B cell (primary cell): ENCODE results near the gene TLR5. TPM values are rescaled to one million over a fixed set of nuclear protein-coding genes. Genes with fewer than 3 reads are reported as not detected.

ENCODE experiments used
- ATAC-seq: fragments of 200-7000 bp; cut with Tn5 transposase; one replicate; pipeline ENCODE4 v1.10.0; 2021; ENCODE audit warnings: low read depth, mild to moderate bottlenecking, moderate number of reproducible peaks, moderate library complexity
- CTCF ChIA-PET: fragments of 350-600 bp; sonication (Branson Sonifier 250); formaldehyde crosslinking; loops from one replicate; lab custom pipeline; 2021; ENCODE audit warnings: antibody characterized with exemption, inconsistent platforms; lab: Charles Lee
- POLR2A ChIA-PET: fragments of 350-600 bp; sonication (Branson Sonifier 250); formaldehyde crosslinking; loops from one replicate; lab custom pipeline; 2021; ENCODE audit warnings: antibody characterized with exemption; lab: Charles Lee
- DNase-seq: peaks from one replicate; pipeline ENCODE4 v3.0.0; 2013
- H2AFZ ChIP-seq: 2 replicates; pipeline ENCODE4 v1.6.1; 2012; ENCODE audit warnings: mild to moderate bottlenecking, low read depth, low read length; ENCODE audit not compliant: insufficient read depth, poor library complexity, severe bottlenecking
- H3K27ac ChIP-seq, 2 donors: 1 replicate in 1 of 2; 2 replicates in 1 of 2; pipeline ENCODE4 v1.5.1; 2012 to 2013; ENCODE audit warnings: low read length in 2 of 2, mild to moderate bottlenecking in 2 of 2, moderate library complexity in 1 of 2
- H3K27me3 ChIP-seq, 4 experiments: fragments of 200-600 bp in 1 of 4; sonication (generic) in 1 of 4; replicated peaks in 1 of 4; 1 replicate in 2 of 4; 2 replicates in 2 of 4; pipeline versions ENCODE4 v1.6.1 to v1.7.0; 2013 to 2016; ENCODE audit warnings: low read length in 3 of 4, mild to moderate bottlenecking in 2 of 4, mixed read lengths in 1 of 4, moderate library complexity in 1 of 4; ENCODE audit not compliant: insufficient read depth in 4 of 4, control insufficient read depth in 3 of 4; ENCODE audit errors: control extremely low read depth in 1 of 4
- H3K36me3 ChIP-seq, 2 experiments: replicated peaks in 1 of 2; 1 replicate in 1 of 2; 2 replicates in 1 of 2; pipeline versions ENCODE4 v1.6.1 to v1.7.1; 2013; ENCODE audit warnings: low read length in 1 of 2; ENCODE audit not compliant: insufficient read depth in 2 of 2, control insufficient read depth in 1 of 2; ENCODE audit errors: control extremely low read depth in 1 of 2, extremely low read depth in 1 of 2
- H3K4me1 ChIP-seq, 2 donors: fragments of 200-600 bp in 1 of 2; sonication (generic) in 1 of 2; 1 replicate in 1 of 2; 2 replicates in 1 of 2; pipeline versions ENCODE4 v1.5.1 to v1.6.1; 2013 to 2017; ENCODE audit warnings: low read length in 2 of 2; ENCODE audit not compliant: control insufficient read depth in 2 of 2, insufficient read depth in 2 of 2
- H3K4me2 ChIP-seq: replicated peaks from 2 replicates; pipeline ENCODE3; 2012; ENCODE audit warnings: mild to moderate bottlenecking, low read depth, low read length; ENCODE audit not compliant: poor library complexity, severe bottlenecking
- H3K4me3 ChIP-seq, 5 experiments: fragments of 200-600 bp in 1 of 5; sonication (generic) in 1 of 5; 1 replicate in 3 of 5; 2 replicates in 2 of 5; pipeline versions ENCODE4 v1.5.1 to v1.7.0; 2011 to 2016; ENCODE audit warnings: low read length in 4 of 5, mild to moderate bottlenecking in 4 of 5, low read depth in 2 of 5, control low read depth in 1 of 5, moderate library complexity in 1 of 5; ENCODE audit not compliant: insufficient read depth in 1 of 5; ENCODE audit errors: control extremely low read depth in 1 of 5, extremely low read depth in 1 of 5
- H3K79me2 ChIP-seq: fragments of 200-600 bp; sonication (generic); one replicate; pipeline ENCODE4 v1.6.0; 2016; ENCODE audit warnings: low read length; ENCODE audit not compliant: control insufficient read depth, insufficient read depth
- H3K9ac ChIP-seq: fragments of 200-600 bp; sonication (generic); 2 replicates; pipeline ENCODE4 v1.6.1; 2017; ENCODE audit warnings: mild to moderate bottlenecking, low read length, moderate library complexity
- H3K9me3 ChIP-seq, 3 donors: one replicate each; pipeline versions ENCODE4 v1.6.1 to v1.7.1; 2013; ENCODE audit warnings: low read length in 2 of 3; ENCODE audit not compliant: control insufficient read depth in 2 of 3, insufficient read depth in 1 of 3; ENCODE audit errors: control extremely low read depth in 1 of 3
- H4K20me1 ChIP-seq: 2 replicates; pipeline ENCODE4 v1.6.0; 2012; ENCODE audit warnings: mild to moderate bottlenecking, low read length; ENCODE audit not compliant: insufficient read depth, control insufficient read depth, poor library complexity, severe bottlenecking
- H3K27ac Mint-ChIP-seq: one replicate; pipeline ENCODE4 v1.8.0; 2021; ENCODE audit warnings: mixed read lengths
- H3K27me3 Mint-ChIP-seq: one replicate; pipeline ENCODE4 v1.8.0; 2021; ENCODE audit warnings: mixed read lengths
- H3K4me1 Mint-ChIP-seq: one replicate; pipeline ENCODE4 v1.8.0; 2021; ENCODE audit warnings: mixed read lengths
- H3K4me3 Mint-ChIP-seq: one replicate; pipeline ENCODE4 v1.8.0; 2021; ENCODE audit warnings: mixed read lengths
- H3K9me3 Mint-ChIP-seq: one replicate; pipeline ENCODE4 v1.8.0; 2022; ENCODE audit warnings: mixed read lengths; ENCODE audit not compliant: insufficient read depth
- EZH2 ChIP-seq: IDR thresholded peaks from 2 replicates; pipeline ENCODE4 v1.6.1; 2012; ENCODE audit warnings: borderline replicate concordance, low read depth, mild to moderate bottlenecking, moderate library complexity, low read length; ENCODE audit not compliant: insufficient read depth, poor library complexity, severe bottlenecking
- WGBS: methylation state at CpG from one replicate; pipeline ENCODE4 v1.1.5; 2013; ENCODE audit warnings: missing lambda C conversion rate; ENCODE audit not compliant: insufficient coverage; 5-methylcytosine and 5-hydroxymethylcytosine counted together
- intact Hi-C: fragments of 100-400 bp; cut with micrococcal nuclease; formaldehyde crosslinking; loops from one replicate; pipeline ENCODE4 v1.10.0; 2022
- polyA plus RNA-seq: library from polyadenylated mRNA; depleted of rRNA; stranded (reverse); fragments of >200 nt; gene quantifications from 2 replicates; pipeline ENCODE4 v1.2.3, GENCODE V29; 2012
- total RNA-seq, 2 donors: library from RNA; stranded (reverse); fragments of 120-200 nt in 1 of 2; gene quantifications; 1 replicate in 1 of 2; 2 replicates in 1 of 2; pipeline versions ENCODE4 v1.2.3 to v1.2.4, GENCODE V29; 2013 to 2022
- TF ChIP-seq, protein P1 (sequence below): fragments of 200-600 bp; IDR thresholded peaks from one replicate; pipeline ENCODE4 v1.8.0; 2022; ENCODE audit warnings: antibody characterized with exemption, mild to moderate bottlenecking

The TLR5 gene
- total and polyA plus RNA-seq, 2 donors (not counting 1 experiment from before 2014, with no cell fraction given): 0.21 TPM; not detected in 1

- H4K20me1 ChIP-seq: no peaks in the 10 kb centered on the region
- H3K27me3 Mint-ChIP-seq: peaks cover 12% of the 10 kb centered on the region
- peak overlapping the region; percentile 34 to 71 for H3K27ac ChIP-seq
- POLR2A ChIA-PET: interaction anchor here (0.7 to 1.6 kb wide), 4 partner anchors 284 to 498 kb away, joined by 3 to 6 read pairs (median 4); partner anchors contain the start of gene BROX
- H3K4me1 ChIP-seq: no peaks in the 10 kb centered on the region
- intact Hi-C loops: loop anchor here (1.0 kb wide), 4 partner anchors 289 to 426 kb away; no protein-coding TSS in a partner anchor
- ATAC-seq (peak; percentile 97), DNase-seq (peak; percentile 85)
- TF ChIP-seq, protein P1, sequence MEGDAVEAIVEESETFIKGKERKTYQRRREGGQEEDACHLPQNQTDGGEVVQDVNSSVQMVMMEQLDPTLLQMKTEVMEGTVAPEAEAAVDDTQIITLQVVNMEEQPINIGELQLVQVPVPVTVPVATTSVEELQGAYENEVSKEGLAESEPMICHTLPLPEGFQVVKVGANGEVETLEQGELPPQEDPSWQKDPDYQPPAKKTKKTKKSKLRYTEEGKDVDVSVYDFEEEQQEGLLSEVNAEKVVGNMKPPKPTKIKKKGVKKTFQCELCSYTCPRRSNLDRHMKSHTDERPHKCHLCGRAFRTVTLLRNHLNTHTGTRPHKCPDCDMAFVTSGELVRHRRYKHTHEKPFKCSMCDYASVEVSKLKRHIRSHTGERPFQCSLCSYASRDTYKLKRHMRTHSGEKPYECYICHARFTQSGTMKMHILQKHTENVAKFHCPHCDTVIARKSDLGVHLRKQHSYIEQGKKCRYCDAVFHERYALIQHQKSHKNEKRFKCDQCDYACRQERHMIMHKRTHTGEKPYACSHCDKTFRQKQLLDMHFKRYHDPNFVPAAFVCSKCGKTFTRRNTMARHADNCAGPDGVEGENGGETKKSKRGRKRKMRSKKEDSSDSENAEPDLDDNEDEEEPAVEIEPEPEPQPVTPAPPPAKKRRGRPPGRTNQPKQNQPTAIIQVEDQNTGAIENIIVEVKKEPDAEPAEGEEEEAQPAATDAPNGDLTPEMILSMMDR: peak; percentile 96
- no peak for TF ChIP-seq EZH2
- H3K4me3 ChIP-seq: peak overlapping the region; percentile 11 to 85 (median 64)
- H3K9me3 ChIP-seq: no peaks in the 10 kb centered on the region
- H3K36me3 ChIP-seq: no peaks in the 10 kb centered on the region
- CTCF ChIA-PET: interaction anchor here (0.6 to 3.1 kb wide), 25 partner anchors 9 to 626 kb away, joined by 3 to 35 read pairs (median 5); partner anchors contain the start of gene FAM177B
- peak overlapping the region; percentile 81 for H3K9ac ChIP-seq
- H3K4me3 Mint-ChIP-seq: peak overlapping the region; percentile 84
- peak overlapping the region; percentile 97 for H3K4me2 ChIP-seq
- H3K27me3 ChIP-seq: peaks cover 0 to 5% (median 0%) of the 10 kb centered on the region in 4 experiments
- no peaks in the 10 kb centered on the region for H3K9me3 Mint-ChIP-seq
- no peaks in the 10 kb centered on the region for H3K4me1 Mint-ChIP-seq
- peak overlapping the region; percentile 86 for H3K27ac Mint-ChIP-seq
- 5% methylated on average over 31 of the region's 33 CpGs for WGBS
- peak overlapping the region; percentile 96 for H2AFZ ChIP-seq
- no peaks in the 10 kb centered on the region for H3K79me2 ChIP-seq
These were observed 61.7 kb downstream of the TLR5 start for GRCh38 chr1:223081181-223081994.

GRCh38 chr1:223079498-223079897 is 63.5 kb downstream of the TLR5 start:
- Histone ChIP-seq H3K27me3 (peaks cover 0 to 5% (median 0%) of the 10 kb centered on the region in 4 experiments), H3K9ac (no peak overlapping the region), H3K36me3 (no peaks in the 10 kb centered on the region), H2AFZ (no peak overlapping the region), H3K4me3 (no peak overlapping the region), H3K79me2 (no peaks in the 10 kb centered on the region), H3K4me2 (no peak overlapping the region), H3K9me3 (no peaks in the 10 kb centered on the region), H3K4me1 (no peaks in the 10 kb centered on the region), H3K27ac (no peak overlapping the region), H4K20me1 (no peaks in the 10 kb centered on the region)
- Mint-ChIP-seq H3K4me3 (no peak overlapping the region), H3K4me1 (no peaks in the 10 kb centered on the region), H3K27ac (no peak overlapping the region), H3K9me3 (no peaks in the 10 kb centered on the region), H3K27me3 (peaks cover 22% of the 10 kb centered on the region)
- POLR2A ChIA-PET: no interaction called here
- DNase-seq (no peak), ATAC-seq (no peak)
- TF ChIP-seq EZH2: no peak
- TF ChIP-seq, protein P1: no peak
- intact Hi-C loops: no loop called here
- CTCF ChIA-PET: no interaction called here
- WGBS: 100% methylated on average over 2 of the region's 7 CpGs
